A204.1 (cell line): Measurements from ENCODE around the gene STKLD1.
"Not testable (repeated sequence)": the region's sequence is repeated elsewhere in the genome, so short reads cannot be mapped to it uniquely, and the experiment has no call there.

ENCODE experiments used
- FAIRE-seq: peaks from 2 replicates; lab custom pipeline; 2012; peaks lifted over from hg19 to GRCh38; lab: Jason Lieb, UNC

The STKLD1 gene

GRCh38 chr9:133443982-133444381 is 67.8 kb downstream of the STKLD1 start:
- FAIRE-seq = no peak

- no peak for FAIRE-seq
Measured at GRCh38 chr9:133445293-133445969, 69.3 kb downstream of the STKLD1 start.

GRCh38 chr9:133448487-133448972 is 72.4 kb downstream of the STKLD1 start:
- no peak for FAIRE-seq

GRCh38 chr9:133449760-133450159 is 73.6 kb downstream of the STKLD1 start:
- no peak for FAIRE-seq

GRCh38 chr9:133451865-133452264 is 75.7 kb downstream of the STKLD1 start:
- not testable (repeated sequence) for FAIRE-seq

GRCh38 chr9:133452562-133452961 is 76.4 kb downstream of the STKLD1 start:
- no peak for FAIRE-seq

GRCh38 chr9:133453651-133454050 is 77.5 kb downstream of the STKLD1 start:
- FAIRE-seq = no peak

GRCh38 chr9:133454325-133454724 is 78.2 kb downstream of the STKLD1 start:
- no peak for FAIRE-seq

GRCh38 chr9:133454943-133455673 is 78.9 kb downstream of the STKLD1 start:
- no peak for FAIRE-seq
